Measurements from ENCODE around the gene MPHOSPH8. TPM values are rescaled to one million over a fixed set of nuclear protein-coding genes. Genes with fewer than 3 reads are reported as not detected.

MPHOSPH8 gene
- total RNA-seq, 1 experiment from 2014 or later, result 18.5 TPM

GRCh38 chr13:19589312-19589711 is 44.1 kb upstream of the MPHOSPH8 start:
- no peak for ATAC-seq
- POLR2A ChIA-PET, result no interaction called here
- Mint-ChIP-seq H3K36me3 (peaks cover 28% of the 10 kb centered on the region), H3K27ac (no peak overlapping the region), H3K4me3 (no peak overlapping the region), H3K4me1 (no peaks in the 10 kb centered on the region), H3K27me3 (ENCODE audit: low read depth) (peaks cover 10% of the 10 kb centered on the region), H3K9me3 (peaks cover 79% of the 10 kb centered on the region)
- TF ChIP-seq ZNF512 (CRISPR knock-in tag; IDR thresholded peaks at IDR 0.05; ENCODE audit: borderline replicate concordance) (no peak), GABPB1 (CRISPR knock-in tag; IDR thresholded peaks at IDR 0.05) (no peak), TP53 (CRISPR knock-in tag; IDR thresholded peaks at IDR 0.05) (no peak)
- no peak for DNase-seq (ENCODE audit: low spot score)
- CTCF ChIA-PET, result no interaction called here

GRCh38 chr13:19590423-19590822 is 43.0 kb upstream of the MPHOSPH8 start:
- POLR2A ChIA-PET, result no interaction called here
- H3K4me1 Mint-ChIP-seq, result no peaks in the 10 kb centered on the region
- ATAC-seq, result no peak
- no peak overlapping the region for H3K27ac Mint-ChIP-seq
- H3K4me3 Mint-ChIP-seq, result no peak overlapping the region
- TF ChIP-seq KAT7 (CRISPR knock-in tag; IDR thresholded peaks at IDR 0.05; ENCODE audit: borderline replicate concordance) (no peak), NR2C2 (CRISPR knock-in tag; IDR thresholded peaks at IDR 0.05) (no peak), SP1 (CRISPR knock-in tag; conservative IDR thresholded peaks at IDR 0.05) (no peak), ZNF138 (CRISPR knock-in tag; conservative IDR thresholded peaks at IDR 0.05) (no peak), ZNF416 (CRISPR knock-in tag; IDR thresholded peaks at IDR 0.05) (no peak), AR (CRISPR knock-in tag; IDR thresholded peaks at IDR 0.05) (no peak), ELF4 (CRISPR knock-in tag; IDR thresholded peaks at IDR 0.05; ENCODE audit: low read depth) (no peak), MYBL2 (CRISPR knock-in tag; IDR thresholded peaks at IDR 0.05) (no peak), CBFB (CRISPR knock-in tag; IDR thresholded peaks at IDR 0.05; ENCODE audit: low read depth) (no peak), ZNF512 (CRISPR knock-in tag; IDR thresholded peaks at IDR 0.05; ENCODE audit: borderline replicate concordance) (no peak), TEAD1 (CRISPR knock-in tag; IDR thresholded peaks at IDR 0.05) (no peak), AFF4 (CRISPR knock-in tag; IDR thresholded peaks at IDR 0.05; ENCODE audit: borderline replicate concordance) (no peak), TP53 (CRISPR knock-in tag; IDR thresholded peaks at IDR 0.05) (no peak), SMAD3 (CRISPR knock-in tag; IDR thresholded peaks at IDR 0.05; ENCODE audit: borderline replicate concordance) (no peak), IRF2 (CRISPR knock-in tag; IDR thresholded peaks at IDR 0.05; ENCODE audit: borderline replicate concordance, low read depth) (no peak), NFATC4 (CRISPR knock-in tag; IDR thresholded peaks at IDR 0.05) (no peak), ZNF423 (CRISPR knock-in tag; IDR thresholded peaks at IDR 0.05) (no peak)
- TF ChIP-seq, protein P1, sequence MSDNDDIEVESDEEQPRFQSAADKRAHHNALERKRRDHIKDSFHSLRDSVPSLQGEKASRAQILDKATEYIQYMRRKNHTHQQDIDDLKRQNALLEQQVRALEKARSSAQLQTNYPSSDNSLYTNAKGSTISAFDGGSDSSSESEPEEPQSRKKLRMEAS (CRISPR knock-in tag; IDR thresholded peaks at IDR 0.05), result no peak
- DNase-seq (ENCODE audit: low spot score), result no peak
- CTCF ChIA-PET, result no interaction called here
- peaks cover 28% of the 10 kb centered on the region for H3K36me3 Mint-ChIP-seq
- H3K27me3 Mint-ChIP-seq (ENCODE audit: low read depth), result peaks cover 10% of the 10 kb centered on the region
- H3K9me3 Mint-ChIP-seq, result peaks cover 78% of the 10 kb centered on the region
